GM21360 (cell line): Measurements from ENCODE around the gene WASHC2A.
"Not testable (repeated sequence)": the region's sequence is repeated elsewhere in the genome, so short reads cannot be mapped to it uniquely, and the experiment has no call there.

Experiments
- ATAC-seq: cut with Tn5 transposase; IDR thresholded peaks from one replicate; pipeline ENCODE4 v1.9.1; 2021; ENCODE audit warnings: mild to moderate bottlenecking, moderate library complexity; ENCODE audit not compliant: unreplicated experiment

WASHC2A gene

DNA sequence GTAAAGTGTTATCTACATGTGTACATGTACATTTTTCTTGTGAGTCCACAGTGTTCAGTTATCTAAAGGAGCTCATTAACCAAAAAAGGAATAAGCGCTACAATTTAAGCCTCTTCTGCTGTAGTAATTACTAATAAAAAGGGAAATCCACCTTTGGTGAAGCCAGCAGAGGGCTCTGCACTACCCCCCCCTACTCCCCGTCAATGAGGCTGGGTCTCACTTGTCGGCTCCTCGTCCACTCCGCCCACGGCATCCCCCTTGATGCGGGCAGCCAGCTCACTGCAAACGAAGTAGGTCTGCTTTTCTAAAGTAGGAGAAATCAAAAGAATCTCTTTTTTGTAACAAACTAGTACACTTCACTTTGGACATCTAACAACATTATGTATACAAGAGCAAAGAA lies 4.7 kb upstream of the WASHC2A start:
- ATAC-seq = no peak

DNA sequence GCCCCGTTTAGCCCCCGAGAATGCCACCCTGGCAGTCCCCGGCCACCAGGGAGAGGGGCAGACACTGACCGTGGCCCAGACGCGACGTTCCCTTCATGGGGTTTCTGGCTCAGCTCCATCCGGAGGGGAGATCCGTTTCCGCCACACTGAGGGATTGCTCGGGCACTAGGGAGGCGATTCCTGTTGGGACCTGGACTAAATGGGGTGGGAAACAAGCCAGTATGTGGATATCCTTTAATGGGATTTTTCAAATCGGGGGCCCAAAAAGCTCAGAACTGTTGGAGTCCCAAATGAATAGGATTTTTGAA lies 552 bp downstream of the WASHC2A start:
- not testable (repeated sequence) for ATAC-seq

DNA sequence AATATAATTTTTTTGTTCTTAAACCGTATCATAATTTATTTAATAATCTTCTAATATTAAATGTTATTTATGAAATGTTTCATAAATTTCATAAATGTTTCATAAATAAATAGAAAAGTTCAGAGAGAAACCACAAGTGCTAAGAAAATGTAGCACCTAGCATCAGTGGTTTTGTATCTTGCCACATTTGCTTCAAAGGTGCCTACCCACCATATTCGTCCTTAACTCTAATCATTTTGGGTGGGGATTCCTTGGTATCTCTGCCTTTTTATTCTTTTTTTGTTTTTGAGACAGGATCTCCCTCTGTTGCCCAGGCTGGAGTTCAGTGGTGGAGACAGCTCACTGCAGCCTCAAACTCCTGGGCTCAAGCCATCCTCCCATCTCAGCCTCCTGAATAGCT lies 7.4 kb downstream of the WASHC2A start:
- ATAC-seq = not testable (repeated sequence)

DNA sequence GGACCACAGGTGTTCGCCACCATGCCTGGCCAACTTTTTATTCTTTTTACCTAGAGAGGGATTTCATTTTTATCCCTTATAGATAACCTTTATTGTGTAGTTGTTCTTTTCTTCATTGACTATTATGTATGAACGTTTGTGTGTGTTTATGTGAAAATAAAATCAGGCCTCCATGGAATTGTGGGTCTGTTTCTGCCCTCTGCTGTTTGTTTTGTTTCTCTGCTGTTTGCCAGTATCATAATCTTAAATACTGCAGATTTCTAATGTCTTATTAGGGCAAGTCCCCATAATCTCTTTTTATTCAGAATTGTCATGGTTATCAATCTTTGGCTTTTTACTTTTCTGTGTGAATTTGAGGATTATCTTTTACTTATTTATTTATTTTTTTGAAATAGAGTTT lies 7.8 kb downstream of the WASHC2A start:
- not testable (repeated sequence) for ATAC-seq

DNA sequence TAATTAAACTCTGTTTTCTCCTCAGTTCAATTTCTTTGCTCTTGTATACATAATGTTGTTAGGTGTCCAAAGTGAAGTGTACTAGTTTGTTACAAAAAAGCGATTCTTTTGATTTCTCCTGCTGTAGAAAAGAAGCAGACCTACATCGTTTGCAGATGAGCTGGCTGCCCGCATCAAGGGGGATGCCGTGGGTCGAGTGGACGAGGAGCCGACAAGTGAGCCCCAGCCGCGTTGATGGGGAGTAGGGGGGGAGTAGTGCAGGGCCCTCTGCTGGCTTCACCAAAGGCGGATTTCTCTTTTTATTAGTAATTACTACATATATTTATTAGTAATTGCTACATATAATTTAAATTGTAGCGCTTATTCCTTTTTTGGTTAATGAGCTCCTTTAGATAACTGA lies 23.6 kb downstream of the WASHC2A start:
- not testable (repeated sequence) for ATAC-seq

DNA sequence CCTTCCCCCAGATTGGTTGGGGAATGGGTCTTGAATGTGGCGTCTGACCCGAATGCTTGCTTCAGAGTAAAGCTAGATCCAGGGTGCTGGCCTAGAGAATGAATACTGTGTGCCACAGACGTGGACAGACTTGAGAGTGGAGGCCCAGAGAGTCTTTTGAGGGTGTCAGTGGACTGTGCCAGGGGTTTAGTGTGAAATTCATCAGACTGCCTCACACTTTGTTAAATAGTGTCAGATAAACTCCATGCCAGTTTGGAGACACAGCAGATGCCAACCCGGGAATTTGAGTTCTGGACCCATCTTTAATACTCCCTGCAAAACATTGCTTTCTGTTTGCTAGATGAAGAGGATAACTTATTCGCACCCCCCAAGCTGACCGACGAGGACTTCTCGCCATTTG lies 25.2 kb downstream of the WASHC2A start:
- ATAC-seq = not testable (repeated sequence)

DNA sequence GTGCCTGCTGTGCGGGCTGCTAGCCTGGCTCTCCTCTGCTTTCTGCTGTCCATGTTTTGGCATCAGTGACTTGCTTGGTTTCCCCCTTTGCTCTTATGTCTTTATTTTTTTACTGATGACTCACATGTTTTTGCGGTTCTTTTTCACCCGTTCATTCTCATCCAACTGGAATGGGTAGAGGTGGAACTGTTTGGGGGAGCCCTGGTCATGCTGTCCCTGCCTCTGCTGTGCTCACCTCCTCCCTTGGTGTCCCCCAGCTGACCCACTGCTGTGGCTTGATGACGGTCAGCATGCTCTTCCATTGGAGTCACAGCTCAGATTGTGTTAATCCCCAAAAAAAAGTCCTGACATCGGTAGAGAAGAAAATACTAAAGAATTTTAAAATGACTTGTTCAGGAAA lies 26.9 kb downstream of the WASHC2A start:
- ATAC-seq = not testable (repeated sequence)

DNA sequence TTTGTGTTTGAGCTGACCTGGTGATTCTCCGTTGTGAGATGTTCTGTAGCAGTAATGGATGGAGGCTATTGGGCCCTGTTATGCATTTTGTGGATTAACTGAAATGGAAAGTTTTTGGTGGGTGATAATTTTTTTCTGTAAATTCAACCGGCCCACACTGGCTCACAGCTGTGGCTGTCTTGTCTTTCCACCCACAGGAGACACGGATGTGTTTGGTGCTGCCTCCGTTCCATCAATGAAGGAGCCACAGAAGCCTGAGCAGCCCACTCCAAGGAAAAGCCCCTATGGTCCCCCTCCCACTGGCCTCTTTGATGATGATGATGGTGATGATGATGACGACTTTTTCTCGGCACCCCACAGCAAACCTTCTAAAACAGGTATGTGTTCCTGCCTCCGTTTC lies 27.6 kb downstream of the WASHC2A start:
- not testable (repeated sequence) for ATAC-seq

DNA sequence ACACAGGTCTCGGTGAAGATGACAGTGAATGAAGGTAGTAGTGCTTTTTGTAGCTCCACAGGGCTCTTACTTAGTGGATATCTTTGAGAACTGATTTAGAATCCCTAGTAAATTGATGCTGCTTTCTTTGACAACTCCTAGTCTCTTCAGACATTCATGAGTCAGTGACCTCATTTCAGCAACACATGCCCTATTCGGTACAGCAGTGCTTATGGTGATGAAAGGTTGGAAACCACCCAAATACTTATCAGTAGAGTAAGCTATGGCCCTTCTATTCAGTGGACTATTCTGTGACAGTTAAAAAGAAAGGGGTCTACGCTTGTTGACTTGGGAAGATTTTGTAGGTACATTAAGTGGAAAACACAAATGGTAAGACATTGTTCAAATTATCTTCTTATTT lies 29.0 kb downstream of the WASHC2A start:
- ATAC-seq = not testable (repeated sequence)

DNA sequence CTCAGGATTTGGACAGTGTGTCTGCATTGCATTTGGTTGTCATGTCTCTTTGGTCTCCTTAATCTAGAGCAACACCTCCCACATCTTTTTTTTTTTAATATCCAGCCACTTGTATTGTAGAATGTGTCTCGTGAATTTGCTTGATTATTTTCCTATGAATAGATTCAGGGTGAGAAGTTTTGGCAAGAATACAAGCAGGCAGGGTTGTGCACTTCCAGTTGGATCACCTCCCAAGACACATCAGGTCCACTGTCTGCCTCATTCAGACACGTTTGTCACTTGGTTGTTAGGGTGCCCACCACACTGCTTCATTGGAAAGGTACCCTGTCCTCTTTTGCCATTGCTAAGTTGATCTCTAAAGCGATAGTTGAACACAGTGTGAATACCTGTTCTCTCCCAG lies 30.9 kb downstream of the WASHC2A start:
- ATAC-seq = not testable (repeated sequence)

DNA sequence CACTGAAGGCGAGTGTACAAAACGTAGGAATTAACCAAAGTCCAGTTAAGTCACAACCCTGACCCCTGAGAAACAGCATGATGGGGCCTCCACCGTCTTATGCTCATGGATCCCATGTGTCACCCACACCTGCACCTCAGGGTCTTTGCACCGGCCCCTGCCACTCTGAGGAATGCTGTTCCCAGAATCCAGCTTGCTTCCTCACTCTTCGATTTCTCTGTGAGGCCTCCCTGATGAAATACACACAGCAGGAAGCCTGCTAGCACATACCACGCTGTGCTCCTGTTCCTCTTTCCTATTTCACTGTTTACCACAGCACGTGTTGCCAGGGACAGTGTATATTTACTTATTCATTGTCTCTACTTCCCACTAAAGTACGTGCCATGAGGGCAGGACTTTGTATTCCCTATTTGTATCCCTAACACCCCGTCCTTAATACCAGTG lies 33.4 kb downstream of the WASHC2A start:
- not testable (repeated sequence) for ATAC-seq

DNA sequence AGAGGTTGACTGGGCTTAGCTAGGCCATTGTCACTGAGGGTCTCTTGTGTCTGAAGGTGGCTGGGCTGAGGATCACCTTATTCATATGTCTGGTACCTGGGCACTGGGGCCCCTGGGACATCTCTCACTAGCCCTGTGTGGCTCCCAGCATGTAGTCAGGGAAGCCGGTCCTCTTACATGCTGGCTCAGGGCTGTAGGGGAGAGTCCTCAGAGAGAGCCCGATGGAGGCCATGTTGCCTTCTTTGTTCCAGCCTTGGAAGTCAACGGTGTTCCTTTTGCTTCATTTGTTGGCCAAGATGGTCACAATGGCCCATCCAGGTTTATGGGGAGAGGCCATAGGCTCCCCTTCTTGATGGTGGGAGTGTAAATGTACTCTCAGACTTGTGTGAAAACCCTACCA lies 34.0 kb downstream of the WASHC2A start:
- peak; percentile 13 for ATAC-seq

DNA sequence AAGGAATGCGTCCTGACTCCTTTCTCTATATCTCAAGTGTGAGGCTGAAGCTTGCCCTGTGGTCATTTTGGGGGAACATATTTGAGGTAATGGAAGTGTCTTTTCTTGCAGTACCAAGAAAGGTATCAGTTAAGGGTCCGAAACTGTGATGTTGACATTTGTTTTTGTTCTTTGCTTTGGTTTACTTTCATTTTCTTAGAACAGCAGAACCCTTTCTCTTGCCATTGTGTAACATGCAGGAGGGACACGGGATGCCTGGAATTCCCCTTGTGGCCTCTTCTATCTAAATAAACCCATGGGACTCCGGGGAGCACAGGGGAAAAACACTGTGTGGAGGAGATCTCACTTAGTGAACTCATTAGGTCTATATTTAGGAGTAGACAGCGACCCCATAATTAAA lies 34.5 kb downstream of the WASHC2A start:
- ATAC-seq = peak; percentile 73

DNA sequence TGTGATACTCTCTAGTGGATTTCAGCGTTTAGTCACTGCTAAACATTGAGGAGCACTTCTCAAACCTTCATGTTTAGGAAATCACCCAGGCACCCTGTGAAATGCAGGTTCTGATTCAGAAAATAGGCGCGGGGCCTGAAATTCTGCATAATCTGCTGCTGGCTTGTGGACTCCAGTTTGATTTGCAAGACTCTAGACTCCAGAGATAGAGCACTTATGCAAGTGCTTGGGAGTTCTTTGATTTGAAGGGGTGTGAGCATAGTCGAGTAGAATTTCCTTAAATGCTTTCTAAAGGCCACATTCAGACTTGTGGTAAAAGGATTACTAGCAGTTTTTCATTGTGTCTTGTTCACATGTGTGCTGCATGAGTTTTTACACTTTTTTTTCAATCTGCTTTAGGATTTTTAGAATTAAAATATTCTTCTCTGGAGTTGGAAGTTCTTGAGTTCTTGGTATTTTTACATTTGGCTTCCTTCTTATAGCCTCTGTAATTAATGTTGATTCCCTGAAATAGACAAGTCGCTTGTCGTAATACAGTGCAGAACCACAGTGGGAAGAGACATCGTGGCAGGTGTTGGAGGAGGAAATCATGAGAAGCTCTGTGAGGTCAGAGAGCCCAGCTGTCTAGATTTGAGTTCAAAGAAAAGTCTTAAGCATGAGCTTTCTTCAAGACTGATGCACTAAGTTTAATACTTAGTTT lies 41.4 kb downstream of the WASHC2A start:
- ATAC-seq = not testable (repeated sequence)

DNA sequence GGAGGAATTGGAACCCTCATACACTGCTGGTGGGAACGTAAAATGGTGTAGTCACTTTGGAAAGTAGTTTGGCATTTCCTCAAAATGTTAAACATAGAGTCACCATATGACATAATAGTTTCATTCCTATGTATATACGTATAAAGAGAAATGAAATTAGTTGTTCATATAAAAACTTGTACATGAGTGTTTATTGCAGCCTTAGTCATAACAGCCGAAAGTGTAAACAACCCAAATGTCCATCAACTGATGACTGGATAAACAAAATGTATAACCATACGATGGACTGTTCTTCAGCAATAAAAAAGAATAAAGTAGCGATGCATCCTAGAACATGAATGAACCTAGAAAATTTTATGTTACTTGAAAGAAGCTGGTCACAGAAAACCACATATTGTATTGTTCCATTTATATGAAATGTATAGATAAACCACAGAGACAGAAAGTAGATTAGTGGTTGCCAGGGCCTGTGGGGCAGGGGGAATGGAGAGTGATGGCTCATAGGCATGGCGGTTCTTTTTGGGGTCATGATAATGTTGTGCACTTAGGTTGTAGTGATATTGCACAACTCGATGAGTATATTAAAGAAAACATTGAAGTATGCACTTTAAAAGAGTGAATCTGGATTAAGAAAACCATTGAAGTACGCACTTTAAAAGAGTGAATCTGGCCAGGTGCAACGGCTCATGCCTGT lies 44.8 kb downstream of the WASHC2A start:
- ATAC-seq = not testable (repeated sequence)

DNA sequence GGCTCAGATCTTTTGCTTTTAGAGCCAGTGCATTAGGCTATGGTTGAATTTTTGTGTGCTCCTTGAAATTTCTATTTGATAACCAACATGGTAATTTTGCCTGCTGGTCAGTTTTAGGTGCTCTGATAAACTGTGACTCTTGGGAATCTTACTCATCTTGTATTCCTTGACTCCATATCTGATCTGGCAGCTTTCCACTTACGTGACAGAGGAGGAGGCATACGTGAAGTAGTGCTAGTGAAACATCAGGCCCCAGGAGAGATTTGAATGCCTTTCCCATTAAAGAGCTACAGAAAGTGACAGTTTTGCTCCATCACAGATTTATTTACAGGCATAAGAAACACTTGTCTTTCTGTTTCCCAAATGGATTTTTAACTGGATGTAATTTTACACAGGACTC lies 59.0 kb downstream of the WASHC2A start:
- not testable (repeated sequence) for ATAC-seq

DNA sequence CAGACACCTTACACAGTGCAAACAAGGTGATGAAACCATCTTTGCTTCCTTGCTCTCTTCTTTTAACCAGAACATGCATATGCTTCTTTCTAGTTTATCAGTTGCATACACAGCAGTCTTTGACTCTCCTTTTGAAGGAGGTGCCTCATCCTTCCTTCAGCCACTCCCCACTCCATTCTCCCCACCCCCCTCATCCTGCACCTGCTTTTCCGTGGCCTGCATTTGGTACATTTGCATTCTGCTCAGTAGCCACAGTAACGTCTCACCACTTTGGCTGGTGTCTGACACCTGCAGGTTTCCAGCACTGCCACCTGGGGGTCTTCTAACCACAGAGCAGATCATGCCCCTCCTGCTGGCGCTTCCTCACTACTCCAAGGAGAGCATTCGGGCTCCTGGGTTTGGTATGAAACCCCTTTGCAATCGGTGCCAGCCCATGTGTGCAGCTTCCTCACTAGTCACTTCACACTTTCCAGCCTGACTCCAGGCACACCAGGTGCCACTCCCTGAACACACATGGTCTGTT lies 60.1 kb downstream of the WASHC2A start:
- ATAC-seq = not testable (repeated sequence)

DNA sequence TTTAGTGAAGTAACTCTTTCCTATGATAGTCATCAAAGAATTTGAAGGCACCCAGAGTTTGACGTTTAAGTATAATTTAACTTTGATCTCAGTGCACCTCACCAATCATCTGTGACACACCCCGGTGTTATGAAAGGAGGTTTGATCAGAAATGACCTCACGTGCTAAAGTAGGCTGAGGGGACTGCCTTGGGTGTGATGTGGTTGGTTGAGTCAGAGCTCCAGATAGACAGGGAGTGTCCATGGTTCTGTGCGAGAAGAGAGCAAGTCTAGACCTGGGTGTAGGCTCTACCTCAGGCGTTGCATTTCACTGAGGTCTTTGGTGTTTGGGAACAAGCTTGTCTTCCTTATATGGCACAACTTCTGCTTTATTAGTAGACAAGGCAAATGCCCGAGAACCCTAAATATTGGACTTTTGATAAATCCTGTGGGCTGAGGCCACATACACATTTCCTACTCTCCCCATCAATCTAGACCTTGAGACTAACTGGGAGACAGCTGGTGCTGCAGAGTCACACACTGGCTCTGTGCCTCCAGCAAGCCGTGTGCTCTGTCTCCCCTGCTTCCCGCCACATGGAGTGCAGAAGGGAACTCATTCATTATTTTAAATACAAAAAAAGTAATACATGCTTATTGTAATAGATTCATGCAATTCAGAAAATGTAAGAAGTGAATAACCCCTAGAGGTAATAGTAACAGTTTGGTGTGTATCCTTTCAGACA lies 63.7 kb downstream of the WASHC2A start:
- not testable (repeated sequence) for ATAC-seq

DNA sequence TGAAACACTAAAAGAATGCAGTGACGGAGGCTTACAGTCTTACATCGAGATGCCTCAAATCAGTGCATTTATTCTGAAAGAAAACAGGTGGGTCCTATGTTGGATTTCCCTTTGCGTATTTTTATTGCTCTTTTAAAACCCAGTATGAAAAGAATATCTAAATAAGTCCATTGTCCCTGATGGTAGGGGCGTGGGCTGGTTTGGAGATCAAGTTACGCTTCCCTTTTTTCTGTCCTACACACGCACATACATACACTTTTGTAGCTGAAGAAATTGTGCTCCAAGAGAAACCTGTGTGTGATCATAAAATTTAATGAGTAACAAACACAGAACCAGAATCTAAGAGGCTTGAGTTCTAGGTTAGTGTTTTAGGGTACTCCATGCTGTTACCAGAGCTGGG lies 64.6 kb downstream of the WASHC2A start:
- ATAC-seq = not testable (repeated sequence)

DNA sequence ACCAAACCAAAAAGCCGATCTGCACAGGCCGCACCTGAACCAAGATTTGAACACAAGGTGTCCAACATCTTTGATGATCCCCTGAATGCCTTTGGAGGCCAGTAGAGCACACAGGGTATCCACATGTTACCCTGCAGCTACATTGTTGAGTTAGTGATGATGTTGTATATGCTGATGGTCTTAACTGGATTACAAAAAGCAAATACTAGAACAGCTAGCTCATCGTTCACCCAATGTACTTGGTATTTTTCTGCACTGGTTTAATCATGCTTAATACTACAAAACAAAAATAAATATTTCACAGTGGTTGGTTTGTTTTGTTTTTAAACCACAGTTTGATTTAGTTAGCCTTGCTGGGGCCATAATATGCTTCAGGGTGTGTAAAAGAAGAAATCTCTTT lies 65.1 kb downstream of the WASHC2A start:
- not testable (repeated sequence) for ATAC-seq

DNA sequence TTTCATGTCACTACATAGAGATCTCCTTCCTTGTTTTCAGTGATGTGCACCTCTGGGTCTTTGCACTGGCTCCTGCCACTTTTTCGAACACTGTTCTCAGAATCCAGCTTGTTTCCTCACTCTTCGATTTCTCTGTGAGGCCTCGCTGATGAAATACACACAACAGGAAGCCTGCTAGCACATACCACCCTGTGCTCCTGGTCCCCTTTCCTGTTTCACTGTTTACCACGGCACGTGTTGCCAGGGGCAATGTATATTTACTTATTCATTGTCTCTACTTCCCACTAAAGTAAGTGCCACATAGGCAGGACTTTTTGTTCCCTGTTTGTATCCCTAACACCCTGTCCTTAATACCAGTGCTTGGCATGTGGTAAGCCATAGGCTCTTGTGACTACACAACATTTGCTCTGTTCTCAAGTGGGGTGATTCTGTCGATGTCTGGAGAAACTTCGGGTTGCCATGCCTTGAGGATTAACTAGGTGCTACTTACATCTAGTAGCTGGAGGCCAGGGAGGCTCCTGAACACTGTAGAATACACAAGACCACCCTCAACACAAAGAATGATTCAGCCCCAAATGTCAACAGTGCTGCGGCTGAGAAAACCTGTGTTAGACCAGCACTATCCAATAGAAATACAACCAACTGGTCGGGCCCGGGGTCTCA lies 75.9 kb downstream of the WASHC2A start:
- ATAC-seq = not testable (repeated sequence)
